Measurements from ENCODE around the gene NCKAP5. TPM values are rescaled to one million over a fixed set of nuclear protein-coding genes. Genes with fewer than 3 reads are reported as not detected.
"Not testable (repeated sequence)": the region's sequence is repeated elsewhere in the genome, so short reads cannot be mapped to it uniquely, and the experiment has no call there.

The NCKAP5 gene
- total RNA-seq, 3 donors from 2014 or later (not counting 1 experiment from before 2014, with no cell fraction given), result 0.12 to 0.20 TPM; not detected in 1

GRCh38 chr2:132815516-132815915, 752.7 kb downstream of the NCKAP5 start:
- H3K27me3 Mint-ChIP-seq (ENCODE audit: low read depth in 2 of 2), result no peaks in the 10 kb centered on the region
- TF ChIP-seq CTCF (IDR thresholded peaks at IDR 0.05), result no peak
- no peak overlapping the region for H3K27ac ChIP-seq (ENCODE audit: low read length)
- no peaks in the 10 kb centered on the region for H3K27me3 ChIP-seq (ENCODE audit: control insufficient read depth, insufficient read depth, low read length)
- no peak for ATAC-seq
- no peak overlapping the region for H3K4me3 Mint-ChIP-seq
- H3K36me3 ChIP-seq (ENCODE audit: control insufficient read depth, insufficient read depth, low read length), result no peaks in the 10 kb centered on the region
- intact Hi-C loops (cut with micrococcal nuclease), result no loop called here
- H3K9me3 ChIP-seq (ENCODE audit: control insufficient read depth, insufficient read depth, low read length), result peaks cover 3% of the 10 kb centered on the region
- 92% methylated on average over 2 of the region's 2 CpGs for WGBS (ENCODE audit: insufficient coverage)
- no peak overlapping the region for H3K4me3 ChIP-seq (ENCODE audit: low read length)
- peaks cover 4 to 9% of the 10 kb centered on the region in 2 donors for H3K9me3 Mint-ChIP-seq
- DNase-seq, result no peak
- no peaks in the 10 kb centered on the region for H3K4me1 Mint-ChIP-seq
- H3K27ac Mint-ChIP-seq, result no peak overlapping the region
- no peaks in the 10 kb centered on the region for H3K36me3 Mint-ChIP-seq
- no peaks in the 10 kb centered on the region for H3K4me1 ChIP-seq (ENCODE audit: control insufficient read depth, insufficient read depth, low read length)

GRCh38 chr2:132814651-132815050, 753.6 kb downstream of the NCKAP5 start:
- H3K9me3 Mint-ChIP-seq, result peaks cover 6 to 12% of the 10 kb centered on the region in 2 donors
- ATAC-seq, result no peak
- H3K36me3 Mint-ChIP-seq, result no peaks in the 10 kb centered on the region
- H3K4me3 Mint-ChIP-seq, result no peak overlapping the region
- Histone ChIP-seq H3K36me3 (ENCODE audit: control insufficient read depth, insufficient read depth, low read length) (no peaks in the 10 kb centered on the region), H3K4me1 (ENCODE audit: control insufficient read depth, insufficient read depth, low read length) (no peaks in the 10 kb centered on the region), H3K27me3 (ENCODE audit: control insufficient read depth, insufficient read depth, low read length) (no peaks in the 10 kb centered on the region), H3K4me3 (ENCODE audit: low read length) (no peak overlapping the region), H3K9me3 (ENCODE audit: control insufficient read depth, insufficient read depth, low read length) (peaks cover 3% of the 10 kb centered on the region), H3K27ac (ENCODE audit: low read length) (no peak overlapping the region)
- intact Hi-C loops (cut with micrococcal nuclease), result no loop called here
- 95% methylated on average over 2 of the region's 3 CpGs for WGBS (ENCODE audit: insufficient coverage)
- no peaks in the 10 kb centered on the region for H3K4me1 Mint-ChIP-seq
- DNase-seq, result no peak
- TF ChIP-seq CTCF (IDR thresholded peaks at IDR 0.05), result no peak
- no peaks in the 10 kb centered on the region for H3K27me3 Mint-ChIP-seq (ENCODE audit: low read depth in 2 of 2)
- H3K27ac Mint-ChIP-seq, result no peak overlapping the region

GRCh38 chr2:132813422-132813821, 754.8 kb downstream of the NCKAP5 start:
- ATAC-seq (no peak), DNase-seq (no peak)
- Histone ChIP-seq H3K9me3 (ENCODE audit: control insufficient read depth, insufficient read depth, low read length) (peaks cover 3% of the 10 kb centered on the region), H3K36me3 (ENCODE audit: control insufficient read depth, insufficient read depth, low read length) (no peaks in the 10 kb centered on the region), H3K4me3 (ENCODE audit: low read length) (no peak overlapping the region), H3K4me1 (ENCODE audit: control insufficient read depth, insufficient read depth, low read length) (no peaks in the 10 kb centered on the region), H3K27me3 (ENCODE audit: control insufficient read depth, insufficient read depth, low read length) (no peaks in the 10 kb centered on the region), H3K27ac (ENCODE audit: low read length) (no peak overlapping the region)
- TF ChIP-seq CTCF (IDR thresholded peaks at IDR 0.05), result no peak
- no peak overlapping the region for H3K27ac Mint-ChIP-seq
- intact Hi-C loops (cut with micrococcal nuclease), result no loop called here
- no peaks in the 10 kb centered on the region for H3K36me3 Mint-ChIP-seq
- H3K4me1 Mint-ChIP-seq, result no peaks in the 10 kb centered on the region
- H3K27me3 Mint-ChIP-seq (ENCODE audit: low read depth in 2 of 2), result no peaks in the 10 kb centered on the region
- no peak overlapping the region for H3K4me3 Mint-ChIP-seq
- H3K9me3 Mint-ChIP-seq, result peaks cover 13 to 18% of the 10 kb centered on the region in 2 donors
- WGBS (ENCODE audit: insufficient coverage), result 73% methylated on average over 2 of the region's 2 CpGs

GRCh38 chr2:132811148-132811915, 756.9 kb downstream of the NCKAP5 start:
- Histone ChIP-seq H3K36me3 (ENCODE audit: control insufficient read depth, insufficient read depth, low read length) (no peaks in the 10 kb centered on the region), H3K27me3 (ENCODE audit: control insufficient read depth, insufficient read depth, low read length) (no peaks in the 10 kb centered on the region), H3K27ac (ENCODE audit: low read length) (no peak overlapping the region), H3K9me3 (ENCODE audit: control insufficient read depth, insufficient read depth, low read length) (peaks cover 3% of the 10 kb centered on the region), H3K4me1 (ENCODE audit: control insufficient read depth, insufficient read depth, low read length) (no peaks in the 10 kb centered on the region), H3K4me3 (ENCODE audit: low read length) (no peak overlapping the region)
- H3K27me3 Mint-ChIP-seq (ENCODE audit: low read depth in 2 of 2), result no peaks in the 10 kb centered on the region
- no peak overlapping the region for H3K27ac Mint-ChIP-seq
- no peak for TF ChIP-seq CTCF (IDR thresholded peaks at IDR 0.05)
- no peaks in the 10 kb centered on the region for H3K4me1 Mint-ChIP-seq
- DNase-seq (no peak), ATAC-seq (no peak)
- intact Hi-C loops (cut with micrococcal nuclease), result no loop called here
- WGBS (ENCODE audit: insufficient coverage), result 71% methylated on average over 9 of the region's 9 CpGs
- no peak overlapping the region for H3K4me3 Mint-ChIP-seq
- peaks cover 16 to 20% of the 10 kb centered on the region in 2 donors for H3K9me3 Mint-ChIP-seq
- no peaks in the 10 kb centered on the region for H3K36me3 Mint-ChIP-seq

GRCh38 chr2:132809962-132810361, 758.3 kb downstream of the NCKAP5 start:
- H3K4me1 ChIP-seq (ENCODE audit: control insufficient read depth, insufficient read depth, low read length); H3K4me3 ChIP-seq (ENCODE audit: low read length); intact Hi-C loops (cut with micrococcal nuclease); H3K27me3 Mint-ChIP-seq (ENCODE audit: low read depth in 2 of 2); H3K27ac ChIP-seq (ENCODE audit: low read length); H3K9me3 ChIP-seq (ENCODE audit: control insufficient read depth, insufficient read depth, low read length); H3K4me3 Mint-ChIP-seq; H3K36me3 ChIP-seq (ENCODE audit: control insufficient read depth, insufficient read depth, low read length); DNase-seq; H3K27me3 ChIP-seq (ENCODE audit: control insufficient read depth, insufficient read depth, low read length); H3K4me1 Mint-ChIP-seq; H3K27ac Mint-ChIP-seq; ATAC-seq; H3K36me3 Mint-ChIP-seq: not testable (repeated sequence)
- no CpG with 5 or more reads among the region's 1 CpG for WGBS (ENCODE audit: insufficient coverage)
- peaks cover 15 to 21% of the 10 kb centered on the region in 2 donors for H3K9me3 Mint-ChIP-seq
